Measurements from ENCODE around the gene JARID2. TPM values are rescaled to one million over a fixed set of nuclear protein-coding genes. Genes with fewer than 3 reads are reported as not detected.

The JARID2 gene
- polyA plus RNA-seq, 1 of the 3 experiments (the other 2 are of a cell fraction) = 3.4 TPM

- Histone ChIP-seq H3K4me1 (ENCODE audit: control insufficient read depth in 1 of 2, insufficient read depth in 2 of 2, low read depth in 1 of 2, low read length in 1 of 2) (peaks cover 22 to 33% of the 10 kb centered on the region in 2 experiments; a peak in 3 of 4 replicates), H4K20me1 (ENCODE audit: insufficient read depth) (no peaks in the 10 kb centered on the region), H3K36me3 (replicated peaks in 1 of 2; ENCODE audit: control insufficient read depth in 1 of 2, insufficient read depth in 2 of 2, low read length in 1 of 2) (no peaks in the 10 kb centered on the region), H3K27ac (ENCODE audit: low read depth in 2 of 2, low read length in 1 of 2) (peak overlapping the region in 1 of 2 experiments; percentile 64; a peak in 2 of 4 replicates), H3K27me3 (ENCODE audit: insufficient read depth) (no peaks in the 10 kb centered on the region), H3K9ac (no peak overlapping the region), H2AFZ (ENCODE audit: low read depth) (no peak overlapping the region), H3F3A (replicated peaks; ENCODE audit: insufficient read depth) (no peaks in the 10 kb centered on the region), H3K79me2 (ENCODE audit: insufficient read depth) (0 out of 2 replicates have a peak, but pooled peaks cover 2% of the 10 kb centered on the region), H3K9me2 (no peaks in the 10 kb centered on the region), H3K4me3 (ENCODE audit: low read depth in 2 of 2, low read length in 1 of 2) (no peak overlapping the region), H3K4me2 (peak overlapping the region; percentile 3; the same call in 1 of the 2 replicates), H3K9me3 (no peaks in the 10 kb centered on the region)
- peak; percentile 78 for DNase-seq
- CTCF ChIA-PET = interaction anchor here (0.6 to 5.6 kb wide), 36 partner anchors 12 to 1735 kb away, joined by 3 to 56 read pairs (median 4); partner anchors contain the start of gene JARID2
- POLR2A ChIA-PET = interaction anchor here (0.5 to 1.1 kb wide), 2 partner anchors 94 to 200 kb away, joined by 3 to 5 read pairs; no protein-coding TSS in a partner anchor
- 22% methylated on average over 3 of the region's 3 CpGs for WGBS (ENCODE audit: low lambda C conversion rate)
- no peak for TF ChIP-seq JUND (IDR thresholded peaks at IDR 0.05)
- no peak for TF ChIP-seq MAX (IDR thresholded peaks at IDR 0.05; ENCODE audit: low read depth)
- TF ChIP-seq NRF1 (IDR thresholded peaks at IDR 0.05; ENCODE audit: low read depth, low read length) = no peak
- TF ChIP-seq TAF1 (IDR thresholded peaks at IDR 0.05; ENCODE audit: borderline replicate concordance, low read depth, low read length) = no peak
- TF ChIP-seq MXI1 (IDR thresholded peaks at IDR 0.05; ENCODE audit: low read depth, low read length) = peak; percentile 93
- TF ChIP-seq REST (IDR thresholded peaks at IDR 0.05; ENCODE audit: low read depth, low read length) = no peak
- TF ChIP-seq SMC3 (IDR thresholded peaks at IDR 0.05; ENCODE audit: low read depth, low read length) = peak; percentile 42
- TF ChIP-seq MEF2A (IDR thresholded peaks at IDR 0.05; ENCODE audit: borderline replicate concordance, low read depth) = peak; percentile 46; the same call in 1 of the 2 replicates
- no peak for TF ChIP-seq ELF1 (IDR thresholded peaks at IDR 0.05)
- 0 out of 2 replicates have a peak, but pooled peaks have one; percentile 12 for TF ChIP-seq TEAD4 (IDR thresholded peaks at IDR 0.05; ENCODE audit: borderline replicate concordance, insufficient read depth)
- no peak for TF ChIP-seq IRF3 (IDR thresholded peaks at IDR 0.05; ENCODE audit: low read depth, low read length)
- peak; percentile 8 to 94; a peak in 2 of 4 replicates for TF ChIP-seq EP300 (IDR thresholded peaks at IDR 0.05; ENCODE audit: borderline replicate concordance in 1 of 2, low read depth in 1 of 2, low read length in 1 of 2)
- TF ChIP-seq TCF12 (IDR thresholded peaks at IDR 0.05) = peak; percentile 70
- TF ChIP-seq USF2 (IDR thresholded peaks at IDR 0.05; ENCODE audit: borderline replicate concordance, low read depth, low read length) = no peak
- TF ChIP-seq CHD2 (IDR thresholded peaks at IDR 0.05; ENCODE audit: low read length, partially characterized antibody) = peak; percentile 92
- TF ChIP-seq RXRA (IDR thresholded peaks at IDR 0.05; ENCODE audit: borderline replicate concordance, low read depth) = peak; percentile 70; the same call in 1 of the 2 replicates
- peak; percentile 59; the same call in 1 of the 2 replicates for TF ChIP-seq NFIC (IDR thresholded peaks at IDR 0.05; ENCODE audit: borderline replicate concordance)
- peak; percentile 37 for TF ChIP-seq CTCF (IDR thresholded peaks at IDR 0.05)
- TF ChIP-seq FOXJ3 (CRISPR knock-in tag; IDR thresholded peaks at IDR 0.05) = peak; percentile 97
- TF ChIP-seq SIN3A (IDR thresholded peaks at IDR 0.05; ENCODE audit: borderline replicate concordance, low read depth, low read length) = 0 out of 2 replicates have a peak, but pooled peaks have one; percentile 33
- no peak for TF ChIP-seq USF1 (IDR thresholded peaks at IDR 0.05; ENCODE audit: borderline replicate concordance, low read depth)
- peak; percentile 99 for TF ChIP-seq GATA2 (CRISPR knock-in tag; IDR thresholded peaks at IDR 0.05)
- TF ChIP-seq RFX5 (IDR thresholded peaks at IDR 0.05; ENCODE audit: low read length) = no peak; the same call in 1 of the 2 replicates
- TF ChIP-seq RCOR1 (IDR thresholded peaks at IDR 0.05; ENCODE audit: low read length) = peak; percentile 100
- peak; percentile 82 for TF ChIP-seq RAD21 (IDR thresholded peaks at IDR 0.05; ENCODE audit: low read length)
- no peak for TF ChIP-seq FOXM1 (IDR thresholded peaks at IDR 0.05; ENCODE audit: low read depth)
Observed at GRCh38 chr6:15444881-15445280, 199.0 kb downstream of the JARID2 start.

Measured in SK-N-SH (cell line).